UCSD-AML1 (cell line): ENCODE results near the gene ITM2B.
"Not testable (repeated sequence)": the region's sequence is repeated elsewhere in the genome, so short reads cannot be mapped to it uniquely, and the experiment has no call there.

ENCODE experiments used
- DNase-seq: peaks from one replicate; lab custom pipeline; 2025; ENCODE audit not compliant: unreplicated experiment; lab: John Stamatoyannopoulos, UW

The ITM2B gene

DNA sequence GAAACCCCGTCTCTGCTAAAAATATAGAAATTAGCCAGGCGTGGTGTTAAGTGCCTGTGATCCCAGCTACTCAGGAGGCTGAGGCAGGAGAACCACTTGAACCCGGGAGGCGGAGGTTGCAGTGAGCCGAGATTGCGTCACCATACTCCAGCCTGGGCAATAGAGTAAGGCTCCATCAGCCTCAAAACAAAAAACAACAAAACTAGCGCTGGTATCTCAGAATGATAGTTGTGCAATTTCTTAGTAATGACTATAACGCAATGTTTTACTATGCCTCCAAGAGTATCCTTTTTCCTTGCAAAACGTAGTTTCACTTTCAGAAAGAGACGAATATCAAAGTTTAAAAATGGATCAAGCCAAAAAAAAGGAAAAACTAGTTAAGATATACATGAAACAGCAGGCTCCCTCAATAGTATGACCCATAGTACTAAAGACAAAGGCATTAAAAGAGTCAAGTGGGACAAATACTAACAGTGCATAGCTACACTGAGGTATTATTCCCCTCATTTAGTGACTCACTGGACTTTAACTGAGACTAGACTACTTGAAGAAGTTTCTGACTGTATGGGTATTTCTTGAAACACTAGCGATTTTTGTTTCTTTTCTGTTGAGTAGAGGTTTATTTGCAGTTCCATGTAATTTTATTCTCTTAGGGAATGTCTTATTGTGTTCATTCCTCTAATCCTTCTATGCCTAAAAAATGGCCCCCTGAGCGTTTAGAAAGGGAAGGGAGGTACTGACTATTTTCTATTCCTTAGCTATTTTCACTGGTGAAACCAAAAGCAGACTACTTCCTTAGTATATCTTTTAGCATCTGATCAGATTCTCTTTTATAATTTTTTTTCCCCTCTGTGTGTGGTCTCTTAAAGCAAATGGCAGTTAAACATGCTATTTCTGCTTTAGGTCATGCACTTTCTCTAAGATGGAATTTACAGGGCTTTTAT is 10.4 kb upstream of the ITM2B start:
- DNase-seq: no peak

- no peak for DNase-seq
Observed at GRCh38 chr13:48224701-48225100, 8.3 kb upstream of the ITM2B start.

DNA sequence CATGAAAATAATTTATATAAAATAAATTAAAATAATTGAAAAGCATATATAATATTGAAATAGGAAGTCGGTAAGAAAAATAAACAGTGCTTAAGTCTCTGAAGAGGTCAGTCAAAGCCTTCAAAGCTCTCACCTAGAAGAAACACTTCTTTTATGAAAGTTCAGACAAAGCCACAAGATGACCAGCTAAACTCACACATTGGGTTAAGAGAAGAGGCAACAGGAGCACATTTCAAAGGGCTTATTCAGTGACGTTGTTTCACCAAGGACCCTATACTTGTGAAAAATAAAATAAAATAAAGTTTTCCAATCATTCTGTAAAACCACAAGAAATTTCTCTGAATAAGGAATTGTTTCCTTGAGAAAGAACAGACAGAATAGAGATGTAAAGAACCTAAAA is 2.5 kb upstream of the ITM2B start:
- no peak for DNase-seq

- DNase-seq: no peak
Observed at GRCh38 chr13:48231080-48231479, 1.9 kb upstream of the ITM2B start.

DNA sequence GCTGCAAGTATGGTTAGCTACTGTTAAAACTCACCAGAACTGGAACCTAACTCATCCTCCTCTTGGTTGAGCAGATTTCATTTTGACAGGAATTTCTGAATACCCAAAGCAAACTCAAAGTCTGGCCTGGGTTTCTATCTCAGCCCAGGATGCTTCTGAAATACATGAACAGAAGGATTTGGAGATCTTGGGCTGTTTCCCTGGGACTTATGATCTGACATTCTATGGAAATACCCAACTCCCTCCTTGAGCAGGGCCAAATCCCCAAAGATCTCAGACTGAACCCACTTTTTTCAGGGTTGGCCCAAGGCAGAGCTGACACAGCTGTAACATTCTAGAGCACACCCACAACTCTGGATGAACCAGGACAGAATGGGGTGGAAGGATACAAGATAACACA is 1.1 kb upstream of the ITM2B start:
- DNase-seq: no peak

GRCh38 chr13:48232420-48233045 is 473 bp upstream of the ITM2B start:
- no peak for DNase-seq

DNA sequence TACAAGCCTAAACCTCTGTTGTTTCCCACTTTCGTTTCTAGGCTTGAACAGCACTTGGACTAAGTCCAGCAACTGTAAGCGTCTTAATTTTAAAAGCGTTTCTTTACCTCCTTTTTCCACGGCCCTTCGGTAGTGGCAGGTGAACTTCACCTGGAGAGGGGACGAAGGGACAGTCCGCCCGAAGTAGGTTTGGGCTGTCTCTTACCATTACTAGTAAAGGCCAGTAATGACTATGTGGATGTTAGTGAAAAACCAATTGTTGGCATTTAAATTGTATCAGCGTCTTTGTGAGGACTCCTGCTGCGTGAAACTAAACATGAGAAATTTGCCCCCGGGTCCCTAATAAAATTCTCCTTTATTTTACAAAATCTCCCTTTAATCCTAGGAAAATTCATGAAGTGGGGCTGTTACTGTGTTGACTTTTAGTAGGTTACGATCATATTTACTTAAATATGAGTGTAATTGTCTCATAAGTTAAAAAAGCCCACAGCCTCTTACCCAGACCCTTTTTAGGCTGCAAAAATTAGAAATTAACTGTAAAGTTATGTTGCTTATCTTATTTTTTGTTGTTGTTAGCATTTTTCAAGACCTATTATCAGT is 983 bp downstream of the ITM2B start:
- DNase-seq: no peak

DNA sequence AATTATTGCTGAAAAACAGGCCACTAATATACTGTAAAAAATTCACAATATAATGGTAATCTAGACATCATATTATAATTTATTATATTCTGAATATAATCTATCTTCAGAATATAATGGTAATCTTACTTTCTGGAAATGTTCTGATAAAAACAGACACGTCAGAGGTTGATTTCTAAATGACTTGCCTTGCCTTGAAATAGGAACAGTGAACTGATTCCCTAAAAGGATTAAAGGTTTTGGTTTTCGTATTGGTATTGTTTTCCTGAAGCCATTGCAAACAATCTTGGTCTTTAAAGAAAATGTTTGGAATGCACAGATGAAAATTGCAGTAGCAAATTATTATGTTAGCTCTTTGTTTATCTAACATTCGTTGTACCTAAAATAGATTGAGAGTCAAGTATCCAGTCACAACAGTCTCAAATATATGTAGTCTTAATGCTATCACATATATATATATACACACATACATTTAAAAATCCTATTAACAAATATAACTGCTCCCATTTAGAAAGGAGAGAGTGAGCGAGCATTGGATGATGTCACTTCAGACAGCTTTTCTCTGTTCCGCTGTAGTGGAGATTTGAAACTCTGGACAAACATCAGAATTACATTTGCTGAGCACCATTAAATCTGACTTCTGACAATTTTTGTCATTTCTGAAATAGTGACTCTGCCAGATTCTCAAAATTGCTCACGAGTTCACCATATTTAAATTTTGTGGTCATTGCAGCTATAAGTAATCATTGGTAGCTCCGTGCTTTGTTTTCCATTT is 1.7 kb downstream of the ITM2B start:
- DNase-seq: no peak

DNA sequence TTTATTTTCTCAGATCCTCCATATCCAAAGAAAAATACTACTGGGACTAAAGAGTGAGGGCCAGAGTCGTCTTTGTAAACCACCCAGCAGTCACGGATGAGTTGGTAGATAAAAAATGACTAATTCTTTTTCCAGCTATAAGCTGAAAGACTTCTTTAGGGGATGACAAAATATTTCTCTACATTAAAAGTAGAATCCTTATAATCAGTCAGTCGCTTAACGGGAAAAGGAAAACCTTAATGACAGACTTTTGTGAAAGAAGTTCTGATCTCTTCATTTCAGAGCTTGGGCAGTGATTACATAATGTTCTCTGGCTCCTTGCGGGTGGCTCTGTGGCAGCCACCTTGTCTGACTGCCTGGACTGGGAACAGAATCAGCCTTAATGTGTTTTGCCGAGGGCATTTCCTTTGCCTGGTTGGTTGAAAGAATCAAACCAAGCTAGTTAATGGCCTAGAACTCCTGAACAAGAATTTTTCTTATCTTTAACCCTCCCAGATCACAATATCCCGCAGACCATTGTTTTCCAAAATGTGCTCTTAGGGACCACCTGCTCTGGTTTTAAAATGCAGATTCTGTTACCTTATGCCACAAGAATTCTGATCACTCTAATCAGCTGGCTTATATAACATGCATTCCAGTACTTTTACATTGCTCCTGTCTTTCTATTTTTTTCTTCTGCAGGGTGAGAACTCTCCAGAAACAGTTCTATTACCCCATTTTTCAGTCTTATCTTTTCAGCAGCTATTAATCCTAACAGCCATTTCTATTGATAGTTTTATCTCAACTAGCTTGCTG is 2.5 kb downstream of the ITM2B start:
- DNase-seq: no peak

DNA sequence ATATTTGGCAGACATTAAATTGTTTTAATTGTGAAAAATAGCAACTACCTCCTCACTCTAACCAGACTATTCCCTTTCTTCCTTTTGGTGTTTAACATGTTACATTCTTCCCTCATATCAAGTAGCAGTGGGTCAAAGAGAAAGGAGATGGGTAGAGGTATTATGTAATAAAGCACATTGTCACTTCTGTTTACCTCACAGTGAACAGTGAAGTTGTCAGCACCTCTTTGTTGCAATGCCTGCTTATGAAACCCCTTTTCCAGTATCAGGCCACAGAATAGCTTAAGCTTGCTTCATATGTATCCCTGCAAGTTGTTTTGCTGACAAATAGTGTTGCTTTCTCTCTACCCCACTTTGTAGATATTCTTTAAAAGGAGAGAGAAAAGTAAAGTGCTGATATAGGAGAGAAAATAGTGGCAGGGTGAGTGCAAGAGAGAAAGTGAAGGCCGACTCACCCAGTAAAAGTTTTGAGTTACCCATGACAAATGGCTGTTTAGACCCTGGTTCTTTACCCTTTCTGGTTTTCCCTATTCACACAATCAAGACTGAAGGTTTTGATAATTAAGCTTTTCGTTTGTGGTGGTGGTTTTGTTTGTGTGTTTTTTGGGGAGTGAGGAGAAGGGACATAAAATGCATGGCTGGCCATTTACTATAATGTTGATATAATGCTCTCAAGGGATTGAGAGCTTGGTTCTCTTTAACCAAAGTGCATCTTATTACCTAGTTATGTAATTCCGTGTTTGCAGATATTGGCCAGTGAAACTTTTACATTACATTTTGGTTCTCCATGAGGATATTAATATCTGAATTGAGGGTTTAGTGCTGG is 3.7 kb downstream of the ITM2B start:
- no peak for DNase-seq

DNA sequence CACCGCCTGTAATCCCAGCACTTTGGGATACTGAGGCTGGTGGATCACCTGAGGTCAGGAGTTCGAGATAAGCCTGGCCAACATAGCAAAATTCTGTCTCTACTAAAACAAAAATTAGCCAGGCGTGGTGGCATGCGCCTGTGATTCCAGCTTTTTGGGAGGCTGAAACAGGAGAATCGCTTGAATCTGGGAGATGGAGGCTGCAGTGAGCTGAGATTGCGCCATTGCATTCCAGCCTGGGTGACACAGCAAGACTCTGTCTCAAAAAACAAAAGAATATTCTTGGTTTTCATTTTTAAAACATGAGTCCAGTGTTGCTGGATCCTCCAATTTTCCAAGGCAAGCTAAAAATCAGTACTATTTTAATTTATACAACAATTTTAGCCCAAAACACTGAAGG is 6.4 kb downstream of the ITM2B start:
- not testable (repeated sequence) for DNase-seq

DNA sequence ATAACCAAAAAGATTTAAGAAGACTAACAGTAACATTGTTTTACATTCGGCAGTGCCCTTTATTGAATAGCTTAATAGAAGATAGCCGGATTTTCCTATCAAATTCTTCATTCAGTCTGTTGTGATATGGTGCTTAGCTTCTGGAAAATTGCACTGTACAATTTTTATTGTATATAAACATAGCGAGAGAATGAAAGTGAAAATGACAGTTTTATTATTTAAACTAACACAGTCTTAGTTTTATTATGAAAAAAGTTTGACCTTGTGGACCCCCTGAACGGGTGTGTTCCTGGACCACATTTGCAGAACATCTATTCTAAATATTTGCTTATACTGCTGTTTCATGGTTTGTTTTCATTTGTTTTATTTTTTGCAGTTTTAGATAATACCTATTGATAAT is 8.6 kb downstream of the ITM2B start:
- DNase-seq: no peak

DNA sequence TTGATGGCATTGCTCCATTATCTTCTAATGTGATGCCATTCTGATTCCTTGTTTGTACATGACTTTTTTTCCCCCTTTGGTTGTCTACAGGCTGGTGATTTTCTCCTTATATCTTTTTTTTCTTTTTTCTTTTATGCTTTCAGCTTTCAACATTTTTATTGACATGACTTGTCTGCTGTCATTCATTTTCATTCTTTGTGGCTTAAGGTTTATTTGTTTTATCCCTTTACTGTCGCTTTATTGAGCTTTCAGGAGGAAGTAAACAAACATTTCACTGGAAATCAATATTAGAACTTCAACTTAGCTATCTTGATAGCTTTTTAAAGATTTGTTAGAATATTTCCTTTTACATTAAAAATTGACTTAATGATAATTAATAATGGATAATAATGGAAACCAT is 9.7 kb downstream of the ITM2B start:
- DNase-seq: no peak

GRCh38 chr13:48244159-48244558 is 11.2 kb downstream of the ITM2B start:
- no peak for DNase-seq

DNA sequence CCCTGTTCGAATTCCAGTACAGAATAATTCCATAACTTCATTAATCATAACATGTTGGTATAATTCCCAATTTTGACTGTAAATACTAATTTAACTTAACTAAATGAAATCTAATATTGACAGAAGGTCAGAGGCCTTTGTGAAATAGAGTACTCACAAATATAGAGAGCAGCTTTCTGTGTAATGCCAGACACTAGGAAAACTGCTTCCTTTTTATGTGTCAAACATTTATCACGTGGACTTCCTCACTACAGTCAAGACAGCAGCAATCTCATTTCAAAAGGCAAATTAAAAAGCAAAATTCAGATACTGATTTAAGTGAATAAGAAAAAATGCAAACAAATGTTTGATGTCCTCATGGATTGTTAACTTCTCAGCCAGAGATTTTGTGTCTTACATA is 13.1 kb downstream of the ITM2B start:
- DNase-seq: no peak

GRCh38 chr13:48249018-48249417 is 16.0 kb downstream of the ITM2B start:
- no peak for DNase-seq

GRCh38 chr13:48251611-48252081 is 18.6 kb downstream of the ITM2B start:
- no peak for DNase-seq

GRCh38 chr13:48252176-48252575 is 19.2 kb downstream of the ITM2B start:
- DNase-seq: no peak

DNA sequence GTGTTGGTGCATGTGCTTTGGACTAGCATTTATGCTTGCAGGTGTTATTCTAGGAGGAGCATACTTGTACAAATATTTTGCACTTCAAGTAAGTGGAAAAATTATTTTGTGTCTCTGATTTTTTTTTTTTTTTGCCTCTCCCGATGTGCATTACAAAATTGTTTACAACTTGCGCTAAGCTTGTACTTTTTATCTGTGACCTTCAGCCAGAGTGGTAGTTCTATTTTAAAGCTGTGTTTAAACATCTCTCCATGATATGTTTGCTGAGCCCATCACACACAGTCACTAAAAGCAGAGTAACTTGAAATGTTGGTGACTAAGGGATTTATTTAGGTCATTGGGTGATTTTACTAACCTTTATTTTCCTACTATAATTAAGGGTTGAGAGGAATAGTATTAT is 20.8 kb downstream of the ITM2B start:
- DNase-seq: no peak

DNA sequence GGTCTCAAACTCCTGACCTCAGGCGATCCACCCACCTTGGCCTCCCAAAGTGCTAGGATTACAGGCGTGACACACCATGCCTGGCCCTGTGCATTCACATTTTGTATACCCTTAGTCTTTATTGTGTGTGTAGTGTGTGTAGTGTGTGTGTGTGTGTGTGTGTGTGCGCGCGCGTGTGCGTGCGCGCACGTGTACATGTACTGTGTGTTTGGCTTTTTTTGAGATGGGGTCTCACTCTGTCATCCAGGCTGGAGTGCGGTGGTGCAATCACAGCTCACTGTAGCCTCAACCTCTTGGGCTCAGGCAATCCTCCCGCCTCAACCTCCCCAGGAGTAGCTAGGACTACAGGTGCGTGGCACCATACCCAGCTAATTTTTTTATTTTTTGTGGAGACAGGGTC is 22.1 kb downstream of the ITM2B start:
- no peak for DNase-seq
